Measurements from ENCODE around the gene BBS4.

- TF ChIP-seq CTCF (optimal IDR thresholded peaks at IDR 0.05 in 1 of 3, IDR thresholded peaks at IDR 0.05 in 1 of 3, conservative IDR thresholded peaks at IDR 0.05 in 1 of 3; ENCODE audit: extremely low read depth in 1 of 3, insufficient read depth in 2 of 3, low read length in 3 of 3) (no peak), EZH2 (IDR thresholded peaks at IDR 0.05; ENCODE audit: low read length) (no peak)
These were observed 14.5 kb upstream of the BBS4 start for GRCh38 chr15:72671525-72671924.

Data from keratinocyte (primary cell).